GM11168 (cell line): ENCODE data around the gene ANTKMT.
"Not testable (repeated sequence)": the region's sequence is repeated elsewhere in the genome, so short reads cannot be mapped to it uniquely, and the experiment has no call there.

Source experiments
- in situ Hi-C: fragments of 300-500 bp; cut with MboI; formaldehyde crosslinking; loops from one replicate; pipeline ENCODE4 v1.12.0; 2022; ENCODE audit warnings: low sequenced_read_pairs; ENCODE audit not compliant: unreplicated experiment

ANTKMT gene

GRCh38 chr16:680967-681745, 39.8 kb upstream of the ANTKMT start:
- in situ Hi-C loops: no loop called here

- in situ Hi-C loops: no loop called here
Measured at GRCh38 chr16:681746-682427, 39.1 kb upstream of the ANTKMT start.

GRCh38 chr16:682493-683395, 38.2 kb upstream of the ANTKMT start:
- in situ Hi-C loops: no loop called here

GRCh38 chr16:683396-684070, 37.4 kb upstream of the ANTKMT start:
- in situ Hi-C loops: no loop called here

GRCh38 chr16:684071-684794, 36.7 kb upstream of the ANTKMT start, which contains the start of gene JMJD8:
Gene JMJD8, minus strand, starts transcription at chr16:684334. Its CDS starts 15 bp downstream, at chr16:684319.
- in situ Hi-C loops: no loop called here

- in situ Hi-C loops: no loop called here
Measured at GRCh38 chr16:684961-685696, 35.8 kb upstream of the ANTKMT start.

- in situ Hi-C loops: no loop called here
Measured at GRCh38 chr16:685967-686366, 35.0 kb upstream of the ANTKMT start.

GRCh38 chr16:686459-687260, 34.3 kb upstream of the ANTKMT start:
- in situ Hi-C loops: no loop called here

GRCh38 chr16:687499-687898, 33.4 kb upstream of the ANTKMT start:
- in situ Hi-C loops: no loop called here

- in situ Hi-C loops: no loop called here
Measured at GRCh38 chr16:689175-689897, 31.6 kb upstream of the ANTKMT start.

GRCh38 chr16:691242-691641, 29.7 kb upstream of the ANTKMT start:
- in situ Hi-C loops: not testable (repeated sequence)

- in situ Hi-C loops: no loop called here
Measured at GRCh38 chr16:692356-693108, 28.4 kb upstream of the ANTKMT start.

GRCh38 chr16:693364-693763, 27.6 kb upstream of the ANTKMT start:
- in situ Hi-C loops: no loop called here

GRCh38 chr16:693766-694165, 27.2 kb upstream of the ANTKMT start:
- in situ Hi-C loops: no loop called here

- in situ Hi-C loops: no loop called here
Measured at GRCh38 chr16:694187-694862, 26.6 kb upstream of the ANTKMT start.

- in situ Hi-C loops: no loop called here
Measured at GRCh38 chr16:694863-695354, 26.0 kb upstream of the ANTKMT start.
